Neural progenitor cell (in vitro differentiated cells): ENCODE results near the gene RAB11FIP2. TPM values are rescaled to one million over a fixed set of nuclear protein-coding genes. Genes with fewer than 3 reads are reported as not detected.

ENCODE experiments used
- DNase-seq: peaks from one replicate; pipeline ENCODE4 v3.0.0-alpha.2; 2016; ENCODE audit warnings: low spot score
- H2AFZ ChIP-seq: fragments of 200-600 bp; sonication (generic); replicated peaks from 2 replicates; pipeline ENCODE4 v1.6.1; 2016; ENCODE audit warnings: antibody characterized with exemption
- H3F3A ChIP-seq: fragments of 200-600 bp; sonication (generic); 2 replicates; pipeline ENCODE4 v1.6.1; 2016; ENCODE audit warnings: antibody characterized with exemption, low read depth
- H3K27ac ChIP-seq: fragments of 200-600 bp; sonication (generic); 2 replicates; pipeline ENCODE4 v1.5.1; 2016; ENCODE audit warnings: mild to moderate bottlenecking
- H3K27me3 ChIP-seq: fragments of 200-600 bp; sonication (generic); 2 replicates; pipeline ENCODE4 v1.6.1; 2016; ENCODE audit warnings: mild to moderate bottlenecking, moderate library complexity
- H3K36me3 ChIP-seq: fragments of 200-600 bp; sonication (generic); 2 replicates; pipeline ENCODE4 v1.5.1; 2016
- H3K4me1 ChIP-seq: fragments of 200-600 bp; sonication (generic); 2 replicates; pipeline ENCODE4 v1.6.1; 2016; ENCODE audit warnings: mixed run types
- H3K4me2 ChIP-seq: fragments of 200-600 bp; sonication (generic); 2 replicates; pipeline ENCODE4 v1.6.1; 2016
- H3K4me3 ChIP-seq: fragments of 200-600 bp; sonication (generic); 2 replicates; pipeline ENCODE4 v1.5.1; 2016
- H3K79me2 ChIP-seq: fragments of 200-600 bp; sonication (generic); 2 replicates; pipeline ENCODE4 v1.6.1; 2016; ENCODE audit warnings: low read depth
- H3K9ac ChIP-seq: fragments of 200-600 bp; sonication (generic); 2 replicates; pipeline ENCODE4 v1.6.1; 2016
- H3K9me3 ChIP-seq: fragments of 200-600 bp; sonication (generic); 2 replicates; pipeline ENCODE4 v1.5.1; 2016; ENCODE audit warnings: low read depth
- H4K20me1 ChIP-seq: fragments of 200-600 bp; sonication (generic); 2 replicates; pipeline ENCODE4 v1.6.1; 2016; ENCODE audit warnings: low read depth
- H3K27ac Mint-ChIP-seq: 3 replicates; pipeline ENCODE4 v1.8.0; 2021; ENCODE audit warnings: mixed read lengths
- H3K27me3 Mint-ChIP-seq: 2 replicates; pipeline ENCODE4 v1.8.0; 2022; ENCODE audit warnings: low read depth, mild to moderate bottlenecking, inconsistent platforms, moderate library complexity, mixed read lengths; ENCODE audit not compliant: insufficient read depth
- H3K36me3 Mint-ChIP-seq: 3 replicates; pipeline ENCODE4 v1.8.0; 2021; ENCODE audit warnings: mixed read lengths
- H3K4me1 Mint-ChIP-seq: 3 replicates; pipeline ENCODE4 v1.8.0; 2021; ENCODE audit warnings: mixed read lengths
- H3K4me3 Mint-ChIP-seq: 3 replicates; pipeline ENCODE4 v1.8.0; 2021; ENCODE audit warnings: mild to moderate bottlenecking, moderate library complexity, mixed read lengths
- H3K9me3 Mint-ChIP-seq: 3 replicates; pipeline ENCODE4 v1.8.0; 2020; ENCODE audit warnings: mixed read lengths
- EZH2 ChIP-seq: fragments of 200-600 bp; sonication (generic); IDR thresholded peaks from 2 replicates; pipeline ENCODE4 v1.6.1; 2017; ENCODE audit warnings: antibody characterized with exemption, mild to moderate bottlenecking, moderate library complexity
- EZH2phosphoT487 ChIP-seq: fragments of 200-600 bp; sonication (generic); IDR thresholded peaks from 2 replicates; pipeline ENCODE4 v1.6.1; 2017; ENCODE audit warnings: antibody characterized with exemption
- total RNA-seq: library from RNA; depleted of rRNA; stranded (reverse); fragments of >200 nt; gene quantifications from 2 replicates; pipeline ENCODE4 v1.2.3, GENCODE V29; 2015; ENCODE audit warnings: low replicate concordance
- TF ChIP-seq, protein P1 (sequence below): fragments of 200-600 bp; sonication (generic); IDR thresholded peaks from 2 replicates; pipeline ENCODE4 v1.5.1; 2017; ENCODE audit warnings: antibody characterized with exemption, mild to moderate bottlenecking

RAB11FIP2 gene
- total RNA-seq, 1 donor from 2014 or later: 50.7 TPM

DNA sequence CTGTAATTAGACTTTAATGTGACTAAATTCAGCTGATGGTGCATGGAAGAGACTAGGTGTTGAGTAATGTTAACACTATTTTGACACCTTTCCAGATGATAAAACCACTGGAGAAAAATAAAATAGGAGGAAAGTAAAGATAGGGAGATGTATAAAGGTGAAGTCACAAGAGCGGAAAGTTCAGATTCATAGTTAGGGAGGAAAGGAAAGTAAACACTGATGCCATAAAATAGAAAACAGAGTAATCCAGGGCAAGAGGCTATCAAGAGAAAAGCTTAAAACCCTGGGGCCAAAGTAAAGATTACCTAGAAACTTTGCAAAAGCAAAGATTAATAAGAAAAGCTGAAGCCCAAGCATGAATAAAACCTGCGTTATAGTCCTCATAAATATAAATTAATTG, 62.8 kb downstream of the RAB11FIP2 start:
- Histone ChIP-seq H4K20me1 (no peaks in the 10 kb centered on the region), H3K4me3 (no peak overlapping the region), H3F3A (no peaks in the 10 kb centered on the region), H2AFZ (no peak overlapping the region), H3K27ac (no peak overlapping the region), H3K4me2 (no peak overlapping the region), H3K79me2 (no peaks in the 10 kb centered on the region), H3K9ac (no peak overlapping the region), H3K36me3 (no peaks in the 10 kb centered on the region), H3K4me1 (no peaks in the 10 kb centered on the region), H3K9me3 (no peaks in the 10 kb centered on the region), H3K27me3 (no peaks in the 10 kb centered on the region)
- Mint-ChIP-seq H3K27ac (no peak overlapping the region), H3K9me3 (peaks cover under 1% of the 10 kb centered on the region), H3K4me3 (no peak overlapping the region), H3K27me3 (peaks cover 2% of the 10 kb centered on the region), H3K36me3 (no peaks in the 10 kb centered on the region), H3K4me1 (no peaks in the 10 kb centered on the region)
- TF ChIP-seq EZH2phosphoT487 (no peak), EZH2 (no peak)
- TF ChIP-seq, protein P1, sequence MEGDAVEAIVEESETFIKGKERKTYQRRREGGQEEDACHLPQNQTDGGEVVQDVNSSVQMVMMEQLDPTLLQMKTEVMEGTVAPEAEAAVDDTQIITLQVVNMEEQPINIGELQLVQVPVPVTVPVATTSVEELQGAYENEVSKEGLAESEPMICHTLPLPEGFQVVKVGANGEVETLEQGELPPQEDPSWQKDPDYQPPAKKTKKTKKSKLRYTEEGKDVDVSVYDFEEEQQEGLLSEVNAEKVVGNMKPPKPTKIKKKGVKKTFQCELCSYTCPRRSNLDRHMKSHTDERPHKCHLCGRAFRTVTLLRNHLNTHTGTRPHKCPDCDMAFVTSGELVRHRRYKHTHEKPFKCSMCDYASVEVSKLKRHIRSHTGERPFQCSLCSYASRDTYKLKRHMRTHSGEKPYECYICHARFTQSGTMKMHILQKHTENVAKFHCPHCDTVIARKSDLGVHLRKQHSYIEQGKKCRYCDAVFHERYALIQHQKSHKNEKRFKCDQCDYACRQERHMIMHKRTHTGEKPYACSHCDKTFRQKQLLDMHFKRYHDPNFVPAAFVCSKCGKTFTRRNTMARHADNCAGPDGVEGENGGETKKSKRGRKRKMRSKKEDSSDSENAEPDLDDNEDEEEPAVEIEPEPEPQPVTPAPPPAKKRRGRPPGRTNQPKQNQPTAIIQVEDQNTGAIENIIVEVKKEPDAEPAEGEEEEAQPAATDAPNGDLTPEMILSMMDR: no peak
- DNase-seq: no peak

DNA sequence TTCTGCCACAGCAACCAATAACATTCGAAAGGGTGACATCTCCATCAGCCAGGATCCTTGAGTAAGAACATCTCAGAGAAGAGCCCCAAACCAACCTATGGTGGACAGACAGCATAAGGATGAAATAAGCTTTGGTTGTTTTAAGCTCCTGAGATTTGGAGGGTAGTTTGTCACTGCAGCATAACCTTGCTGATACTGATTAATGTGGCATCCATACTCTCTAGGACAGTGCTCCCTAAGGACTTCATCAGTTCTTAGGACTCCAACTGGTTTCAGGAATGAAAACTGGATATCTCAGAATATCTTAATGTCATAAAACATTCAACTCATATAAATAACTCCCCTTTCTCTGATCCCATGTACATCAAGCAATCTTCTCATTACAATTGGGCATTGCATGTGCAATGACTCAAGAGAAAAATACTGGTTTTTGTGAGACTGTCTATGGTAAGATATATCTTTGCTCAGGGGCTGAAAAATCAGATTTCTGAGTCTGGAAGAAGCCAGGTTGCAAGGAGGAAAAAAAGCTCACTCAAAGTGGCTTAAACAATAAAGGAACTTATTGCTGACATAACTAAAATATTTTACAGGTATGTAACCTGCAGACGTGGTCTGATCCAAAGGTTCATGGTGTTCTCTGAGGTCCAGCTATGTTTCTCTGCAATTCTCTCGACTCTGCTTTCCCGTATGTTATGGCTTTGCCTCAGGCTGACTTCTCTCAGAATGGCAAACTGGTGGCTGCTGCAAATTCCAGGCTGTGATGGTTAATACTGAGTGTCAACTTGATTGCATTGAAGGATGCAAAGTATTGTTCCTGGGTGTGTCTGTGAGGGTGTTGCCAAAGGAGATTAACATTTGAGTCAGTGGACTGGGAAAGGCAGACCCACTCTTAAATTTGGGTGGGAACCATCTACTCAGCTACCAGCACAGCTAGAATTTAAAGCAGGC, 65.7 kb downstream of the RAB11FIP2 start:
- Histone ChIP-seq H3K79me2 (no peaks in the 10 kb centered on the region), H3K4me2 (no peak overlapping the region), H3K9me3 (no peaks in the 10 kb centered on the region), H3K9ac (no peak overlapping the region), H3K27ac (no peak overlapping the region), H3F3A (no peaks in the 10 kb centered on the region), H3K36me3 (no peaks in the 10 kb centered on the region), H2AFZ (no peak overlapping the region), H4K20me1 (no peaks in the 10 kb centered on the region), H3K27me3 (no peaks in the 10 kb centered on the region), H3K4me1 (no peaks in the 10 kb centered on the region), H3K4me3 (no peak overlapping the region)
- Mint-ChIP-seq H3K4me1 (no peaks in the 10 kb centered on the region), H3K27me3 (peaks cover 6% of the 10 kb centered on the region), H3K27ac (peak overlapping the region; percentile 29), H3K9me3 (peaks cover 8% of the 10 kb centered on the region), H3K4me3 (no peak overlapping the region), H3K36me3 (no peaks in the 10 kb centered on the region)
- no peak for DNase-seq
- TF ChIP-seq EZH2phosphoT487 (no peak), EZH2 (no peak)
- TF ChIP-seq, protein P1: no peak

DNA sequence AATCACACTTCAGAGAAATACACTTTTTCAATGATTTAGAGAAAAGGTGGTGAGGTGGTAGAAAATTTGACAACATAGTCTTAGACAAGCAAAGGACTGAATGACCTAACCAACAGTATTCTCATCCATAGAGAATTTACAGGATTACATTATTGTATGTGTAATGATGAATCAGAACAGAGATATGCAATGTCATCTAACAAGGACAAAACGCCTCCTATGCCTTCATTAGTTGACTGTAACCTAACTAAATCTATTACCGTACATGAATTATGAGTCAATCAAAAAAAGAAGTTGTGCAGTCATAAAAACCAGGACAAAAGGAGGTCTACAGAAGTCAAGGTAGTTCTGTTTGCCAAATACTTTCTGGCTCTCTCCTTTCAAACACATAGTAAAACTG, 66.5 kb downstream of the RAB11FIP2 start:
- H3K4me1 Mint-ChIP-seq: no peaks in the 10 kb centered on the region
- H3K9me3 Mint-ChIP-seq: peaks cover 8% of the 10 kb centered on the region
- H3K27ac Mint-ChIP-seq: no peak overlapping the region
- Histone ChIP-seq H3K9ac (no peak overlapping the region), H3K4me1 (no peaks in the 10 kb centered on the region), H3K79me2 (no peaks in the 10 kb centered on the region), H2AFZ (no peak overlapping the region), H3K4me3 (no peak overlapping the region), H3K36me3 (no peaks in the 10 kb centered on the region), H3K4me2 (no peak overlapping the region), H3K27ac (no peak overlapping the region), H3F3A (no peaks in the 10 kb centered on the region), H4K20me1 (no peaks in the 10 kb centered on the region), H3K27me3 (no peaks in the 10 kb centered on the region), H3K9me3 (no peaks in the 10 kb centered on the region)
- no peak for DNase-seq
- peaks cover 6% of the 10 kb centered on the region for H3K27me3 Mint-ChIP-seq
- no peak overlapping the region for H3K4me3 Mint-ChIP-seq
- no peak for TF ChIP-seq EZH2phosphoT487
- no peaks in the 10 kb centered on the region for H3K36me3 Mint-ChIP-seq
